ENCODE data around the gene GAB2. TPM values are rescaled to one million over a fixed set of nuclear protein-coding genes. Genes with fewer than 3 reads are reported as not detected.

The GAB2 gene
- polyA plus RNA-seq, 2 of the 4 experiments (the other 2 are of a cell fraction) = 2.8 to 4.7 TPM

- ChIA-PET POLR2A (no interaction called here), CTCF (no interaction called here)
- no peak overlapping the region for H3K4me3 ChIP-seq
- H3K4me1 ChIP-seq = no peaks in the 10 kb centered on the region
- no peak overlapping the region for H3K4me2 ChIP-seq
- no peak for FAIRE-seq
- WGBS (ENCODE audit: missing lambda C conversion rate) = 88% methylated on average over 4 of the region's 4 CpGs
- ATAC-seq = no peak
- H3K27ac ChIP-seq = no peak overlapping the region
- no peak for DNase-seq (ENCODE audit: low read depth in 1 of 2, low spot score in 1 of 2)
- H3K9me3 ChIP-seq = no peaks in the 10 kb centered on the region
- TF ChIP-seq MYC (IDR thresholded peaks at IDR 0.05; ENCODE audit: borderline replicate concordance, low read length) (no peak), ATOH8 (CRISPR knock-in tag; IDR thresholded peaks at IDR 0.05; ENCODE audit: low read depth) (no peak), HEYL (CRISPR knock-in tag; IDR thresholded peaks at IDR 0.05) (no peak), REST (IDR thresholded peaks at IDR 0.05) (no peak), CHD4 (IDR thresholded peaks at IDR 0.05; ENCODE audit: borderline replicate concordance) (no peak), RARB (CRISPR knock-in tag; IDR thresholded peaks at IDR 0.05) (no peak), USF2 (IDR thresholded peaks at IDR 0.05) (no peak), NFE2L2 (conservative IDR thresholded peaks at IDR 0.05; ENCODE audit: low read length) (no peak), KDM5A (IDR thresholded peaks at IDR 0.05) (no peak), MAFK (IDR thresholded peaks at IDR 0.05; ENCODE audit: partially characterized antibody) (no peak), POLR2AphosphoS2 (conservative IDR thresholded peaks at IDR 0.05; ENCODE audit: low read length) (no peak), CBX2 (IDR thresholded peaks at IDR 0.05; ENCODE audit: borderline replicate concordance, low read depth) (no peak), FOSL2 (IDR thresholded peaks at IDR 0.05) (no peak), FOSL2 (CRISPR knock-in tag; IDR thresholded peaks at IDR 0.05) (no peak), TP53 (CRISPR knock-in tag; IDR thresholded peaks at IDR 0.05) (no peak), BCL3 (IDR thresholded peaks at IDR 0.05) (no peak), SMC3 (IDR thresholded peaks at IDR 0.05) (no peak), KDM1A (IDR thresholded peaks at IDR 0.05; ENCODE audit: low read depth) (no peak), ESRRA (IDR thresholded peaks at IDR 0.05; ENCODE audit: borderline replicate concordance, low read length) (no peak), HMGXB4 (CRISPR knock-in tag; IDR thresholded peaks at IDR 0.05; ENCODE audit: borderline replicate concordance) (no peak), HOXA7 (CRISPR knock-in tag; IDR thresholded peaks at IDR 0.05) (no peak)
These were observed 42.1 kb upstream of the GAB2 start for GRCh38 chr11:78459738-78460137.
